Cardiac muscle cell (in vitro differentiated cells and primary cell): ENCODE data around the gene FAM222A. TPM values are rescaled to one million over a fixed set of nuclear protein-coding genes. Genes with fewer than 3 reads are reported as not detected.

Source experiments
- DNase-seq, 2 donors: peaks; one replicate each; pipeline versions ENCODE4 v3.0.0 to v3.0.0-alpha.2; 2010 to 2017; ENCODE audit warnings: low read depth in 1 of 2, low spot score in 1 of 2
- H3K27ac ChIP-seq: fragments of 200-600 bp; sonication (generic); 2 replicates; pipeline ENCODE4 v1.5.1; 2016
- H3K27me3 ChIP-seq: fragments of 200-600 bp; sonication (generic); 2 replicates; pipeline ENCODE4 v1.6.0; 2016; ENCODE audit warnings: control low read depth
- H3K36me3 ChIP-seq: fragments of 200-600 bp; sonication (generic); 2 replicates; pipeline ENCODE4 v1.5.1; 2016; ENCODE audit warnings: control low read depth
- H3K4me1 ChIP-seq: fragments of 200-600 bp; sonication (generic); 2 replicates; pipeline ENCODE4 v1.8.1; 2017; ENCODE audit warnings: low read depth, mild to moderate bottlenecking, mixed run types
- H3K4me3 ChIP-seq: fragments of 200-600 bp; sonication (generic); 2 replicates; pipeline ENCODE4 v1.5.1; 2016; ENCODE audit warnings: mild to moderate bottlenecking
- H3K9me3 ChIP-seq: fragments of 200-600 bp; sonication (generic); 2 replicates; pipeline ENCODE4 v1.5.1; 2017; ENCODE audit warnings: low read depth, mild to moderate bottlenecking, control low read depth
- CTCF ChIP-seq: IDR thresholded peaks from 2 replicates; pipeline ENCODE4 v1.5.1; 2012; ENCODE audit warnings: low read depth, mild to moderate bottlenecking, low read length
- polyA plus RNA-seq: library from polyadenylated mRNA; unstranded; fragments of >200 nt; fragmentation: Nextera tagmentation; extraction: Ambion mirVana; gene quantifications from 2 replicates; pipeline ENCODE4 v1.2.1, GENCODE V29; 2016
- total RNA-seq: library from RNA; depleted of rRNA; stranded (reverse); fragments of >200 nt; gene quantifications from 2 replicates; pipeline ENCODE4 v1.2.3, GENCODE V29; 2016

Gene FAM222A
- total and polyA plus RNA-seq, 2 experiments from 2014 or later = 25.4 to 42.9 TPM

GRCh38 chr12:109685574-109686447, 27.8 kb upstream of the FAM222A start:
- no peaks in the 10 kb centered on the region for H3K36me3 ChIP-seq
- DNase-seq = no peak
- no peaks in the 10 kb centered on the region for H3K4me1 ChIP-seq
- no peak overlapping the region for H3K27ac ChIP-seq
- H3K9me3 ChIP-seq = no peaks in the 10 kb centered on the region
- no peak for TF ChIP-seq CTCF
- H3K4me3 ChIP-seq = no peak overlapping the region
- H3K27me3 ChIP-seq = no peaks in the 10 kb centered on the region

GRCh38 chr12:109686523-109686922, 27.1 kb upstream of the FAM222A start:
- H3K4me3 ChIP-seq = no peak overlapping the region
- H3K9me3 ChIP-seq = no peaks in the 10 kb centered on the region
- no peaks in the 10 kb centered on the region for H3K36me3 ChIP-seq
- H3K27me3 ChIP-seq = no peaks in the 10 kb centered on the region
- no peak for TF ChIP-seq CTCF
- H3K27ac ChIP-seq = no peak overlapping the region
- DNase-seq = no peak
- no peaks in the 10 kb centered on the region for H3K4me1 ChIP-seq

- no peak for TF ChIP-seq CTCF
- no peaks in the 10 kb centered on the region for H3K36me3 ChIP-seq
- no peak overlapping the region for H3K4me3 ChIP-seq
- no peaks in the 10 kb centered on the region for H3K27me3 ChIP-seq
- DNase-seq = no peak
- no peak overlapping the region for H3K27ac ChIP-seq
- H3K9me3 ChIP-seq = no peaks in the 10 kb centered on the region
- H3K4me1 ChIP-seq = no peaks in the 10 kb centered on the region
Measured at GRCh38 chr12:109687250-109687649, 26.4 kb upstream of the FAM222A start.

GRCh38 chr12:109689426-109689825, 24.2 kb upstream of the FAM222A start:
- H3K4me1 ChIP-seq = no peaks in the 10 kb centered on the region
- H3K4me3 ChIP-seq = no peak overlapping the region
- H3K27me3 ChIP-seq = no peaks in the 10 kb centered on the region
- H3K9me3 ChIP-seq = no peaks in the 10 kb centered on the region
- TF ChIP-seq CTCF = no peak
- no peak overlapping the region for H3K27ac ChIP-seq
- H3K36me3 ChIP-seq = no peaks in the 10 kb centered on the region
- no peak for DNase-seq

- Histone ChIP-seq H3K27me3 (no peaks in the 10 kb centered on the region), H3K4me3 (no peak overlapping the region), H3K27ac (no peak overlapping the region), H3K36me3 (no peaks in the 10 kb centered on the region), H3K9me3 (no peaks in the 10 kb centered on the region), H3K4me1 (peaks cover 13% of the 10 kb centered on the region)
- DNase-seq = no peak
- TF ChIP-seq CTCF = no peak
Measured at GRCh38 chr12:109693160-109693559, 20.5 kb upstream of the FAM222A start.
